Fibroblast of mammary gland (primary cell): Measurements from ENCODE around the gene ACVR2A.
A peak's percentile ranks its signal among the peaks of the same experiment; 100 is the strongest.

ENCODE experiments used
- DNase-seq: peaks from one replicate; pipeline ENCODE4 v3.0.0-alpha.2; 2010; ENCODE audit warnings: low read depth
- H3K4me3 ChIP-seq: 2 replicates; pipeline ENCODE4 v1.5.1; 2011; ENCODE audit warnings: low read depth, mild to moderate bottlenecking, low read length, moderate library complexity; ENCODE audit not compliant: control insufficient read depth
- CTCF ChIP-seq: conservative IDR thresholded peaks from 2 replicates; pipeline ENCODE4 v1.5.1; 2011; ENCODE audit warnings: low read depth, low read length, inconsistent platforms; ENCODE audit not compliant: control insufficient read depth, insufficient read depth

The ACVR2A gene

GRCh38 chr2:147945660-147946059 lies 100.8 kb downstream of the ACVR2A start:
- DNase-seq: peak; percentile 10
- no peak overlapping the region for H3K4me3 ChIP-seq
- TF ChIP-seq CTCF: no peak

GRCh38 chr2:147952118-147952517 lies 107.3 kb downstream of the ACVR2A start:
- no peak for TF ChIP-seq CTCF
- H3K4me3 ChIP-seq: no peak overlapping the region
- DNase-seq: no peak

GRCh38 chr2:147968571-147968970 lies 123.7 kb downstream of the ACVR2A start:
- H3K4me3 ChIP-seq: no peak overlapping the region
- DNase-seq: no peak
- TF ChIP-seq CTCF: no peak

GRCh38 chr2:147976102-147976501 lies 131.3 kb downstream of the ACVR2A start:
- TF ChIP-seq CTCF: no peak

GRCh38 chr2:147977679-147978078 lies 132.8 kb downstream of the ACVR2A start:
- no peak for DNase-seq
- no peak for TF ChIP-seq CTCF
- H3K4me3 ChIP-seq: no peak overlapping the region

More at GRCh38 chr2:147976102-147976501, 131.3 kb downstream of the ACVR2A start:
- H3K4me3 ChIP-seq: no peak overlapping the region
- DNase-seq: no peak
